HG02759 (cell line): ENCODE results near the gene PTPN1.
"Not testable (repeated sequence)": the region's sequence is repeated elsewhere in the genome, so short reads cannot be mapped to it uniquely, and the experiment has no call there.

ENCODE experiments used
- ATAC-seq: cut with Tn5 transposase; IDR thresholded peaks from one replicate; pipeline ENCODE4 v1.9.1; 2021; ENCODE audit warnings: mild to moderate bottlenecking, moderate library complexity; ENCODE audit not compliant: unreplicated experiment

PTPN1 gene

GRCh38 chr20:50587291-50587961, 77.2 kb downstream of the PTPN1 start:
- no peak for ATAC-seq

- ATAC-seq, result no peak
Measured at GRCh38 chr20:50588034-50588736, 78.0 kb downstream of the PTPN1 start.

- ATAC-seq, result no peak
Measured at GRCh38 chr20:50589548-50590347, 79.6 kb downstream of the PTPN1 start.

GRCh38 chr20:50590348-50590664, 80.1 kb downstream of the PTPN1 start:
- ATAC-seq, result no peak

- no peak for ATAC-seq
Measured at GRCh38 chr20:50591233-50591852, 81.2 kb downstream of the PTPN1 start.

- no peak for ATAC-seq
Measured at GRCh38 chr20:50592282-50593004, 82.3 kb downstream of the PTPN1 start.

GRCh38 chr20:50593005-50593335, 82.8 kb downstream of the PTPN1 start:
- no peak for ATAC-seq

GRCh38 chr20:50594231-50594590, 84.0 kb downstream of the PTPN1 start:
- no peak for ATAC-seq

- ATAC-seq, result no peak
Measured at GRCh38 chr20:50594591-50595432, 84.6 kb downstream of the PTPN1 start.

GRCh38 chr20:50595433-50595895, 85.3 kb downstream of the PTPN1 start:
- ATAC-seq, result no peak

- no peak for ATAC-seq
Measured at GRCh38 chr20:50595988-50596693, 86.0 kb downstream of the PTPN1 start.

GRCh38 chr20:50596694-50597021, 86.5 kb downstream of the PTPN1 start:
- no peak for ATAC-seq

- ATAC-seq, result no peak
Measured at GRCh38 chr20:50597406-50597969, 87.3 kb downstream of the PTPN1 start.

- ATAC-seq, result no peak
Measured at GRCh38 chr20:50598074-50598473, 87.9 kb downstream of the PTPN1 start.

GRCh38 chr20:50598768-50599167, 88.6 kb downstream of the PTPN1 start:
- ATAC-seq, result not testable (repeated sequence)

- no peak for ATAC-seq
Measured at GRCh38 chr20:50600281-50600895, 90.2 kb downstream of the PTPN1 start.

- ATAC-seq, result no peak
Measured at GRCh38 chr20:50601511-50602431, 91.6 kb downstream of the PTPN1 start.
